IPS-NIHi7 (cell line): ENCODE data around the gene GLB1L3.
"Not testable (repeated sequence)": the region's sequence is repeated elsewhere in the genome, so short reads cannot be mapped to it uniquely, and the experiment has no call there.

Source experiments
- DNase-seq: peaks from one replicate; pipeline ENCODE4 v3.0.0; 2012; ENCODE audit warnings: mixed read lengths; ENCODE audit errors: extremely low spot score

The GLB1L3 gene

DNA sequence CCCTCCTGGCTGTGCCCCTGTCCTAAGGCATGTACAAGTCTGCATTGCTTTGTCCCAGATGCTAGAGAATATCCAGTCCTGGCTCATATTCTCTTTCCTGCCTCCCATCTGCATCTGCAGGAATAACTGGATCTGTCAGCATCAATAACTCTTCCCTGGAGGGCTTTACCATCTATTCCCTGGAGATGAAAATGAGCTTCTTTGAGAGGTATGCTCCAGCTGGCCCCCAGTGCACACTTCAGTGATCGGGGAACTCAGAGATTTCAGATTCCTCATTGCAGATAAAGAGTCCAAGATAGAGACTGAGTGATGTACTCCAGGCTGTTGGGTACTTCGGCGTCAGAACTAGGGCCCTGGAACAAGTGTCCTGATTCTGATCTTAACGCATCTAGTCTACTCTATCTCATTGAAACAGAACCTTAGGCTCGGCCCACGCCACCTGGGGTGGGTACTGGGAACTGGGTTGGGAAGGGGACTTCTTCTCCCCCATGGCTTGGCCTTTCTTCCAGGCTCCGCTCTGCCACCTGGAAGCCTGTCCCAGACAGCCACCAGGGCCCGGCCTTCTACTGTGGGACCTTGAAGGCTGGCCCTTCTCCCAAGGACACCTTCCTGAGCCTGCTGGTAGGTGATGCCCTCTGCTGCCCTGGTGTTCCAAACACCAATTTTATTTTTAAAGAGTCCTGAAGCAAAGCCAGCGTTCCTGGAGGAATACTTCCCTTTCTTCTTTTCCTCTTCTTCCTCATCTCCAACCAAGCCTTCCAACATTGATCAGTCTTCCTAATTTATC is 37.8 kb downstream of the GLB1L3 start:
- no peak for DNase-seq

DNA sequence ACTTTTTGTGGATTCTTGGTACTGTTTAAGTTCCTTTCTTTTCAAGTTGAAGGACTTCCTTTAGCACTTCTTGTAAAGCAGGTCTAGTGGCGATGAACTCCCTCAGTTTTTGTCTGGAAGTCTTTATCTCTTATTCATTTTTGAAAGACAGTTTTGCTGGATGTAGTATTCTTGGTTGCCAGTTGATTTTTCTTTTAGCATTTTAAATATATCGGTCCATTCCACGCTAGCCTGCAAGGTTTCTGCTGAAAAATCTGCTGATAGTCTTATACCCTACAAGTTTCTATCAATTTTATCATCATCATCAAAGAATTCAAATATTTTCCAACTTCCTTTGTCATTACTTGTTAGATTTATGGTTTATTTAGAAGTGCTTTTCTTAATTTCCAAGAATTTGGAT is 40.9 kb downstream of the GLB1L3 start:
- no peak for DNase-seq

DNA sequence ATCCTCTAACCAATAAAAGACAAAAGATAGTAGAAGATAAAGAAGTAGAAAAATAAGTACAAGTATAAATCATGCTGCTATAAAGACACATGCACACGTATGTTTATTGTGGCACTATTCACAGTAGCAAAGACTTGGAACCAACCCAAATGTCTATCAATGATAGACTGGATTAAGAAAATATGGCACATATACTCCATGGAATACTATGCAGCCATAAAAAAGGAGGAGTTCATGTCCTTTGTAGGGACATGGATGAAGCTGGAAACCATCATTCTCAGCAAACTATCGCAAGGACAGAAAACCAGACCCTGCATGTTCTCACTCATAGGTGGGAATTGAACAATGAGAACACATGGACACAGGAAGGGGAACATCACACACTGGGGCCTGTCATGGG is 45.2 kb downstream of the GLB1L3 start:
- not testable (repeated sequence) for DNase-seq

DNA sequence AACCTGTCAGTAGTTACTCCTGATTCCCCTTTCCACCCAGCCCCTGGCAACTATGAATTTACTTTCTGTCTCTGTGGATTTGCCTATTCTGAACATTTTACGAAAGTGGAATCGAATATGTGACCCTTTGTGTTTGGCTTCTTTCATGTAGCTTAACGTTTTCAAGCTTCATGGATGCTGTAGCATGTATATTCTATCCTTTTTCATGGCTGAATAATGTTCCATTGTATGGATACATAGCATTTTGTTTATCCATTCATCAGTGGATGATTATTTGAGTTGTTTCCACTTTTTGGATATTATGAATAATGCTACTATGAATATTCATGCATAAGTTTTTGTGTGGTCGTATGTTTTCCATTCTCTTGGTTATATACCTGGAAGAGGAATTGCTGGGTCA is 46.4 kb downstream of the GLB1L3 start:
- no peak for DNase-seq

DNA sequence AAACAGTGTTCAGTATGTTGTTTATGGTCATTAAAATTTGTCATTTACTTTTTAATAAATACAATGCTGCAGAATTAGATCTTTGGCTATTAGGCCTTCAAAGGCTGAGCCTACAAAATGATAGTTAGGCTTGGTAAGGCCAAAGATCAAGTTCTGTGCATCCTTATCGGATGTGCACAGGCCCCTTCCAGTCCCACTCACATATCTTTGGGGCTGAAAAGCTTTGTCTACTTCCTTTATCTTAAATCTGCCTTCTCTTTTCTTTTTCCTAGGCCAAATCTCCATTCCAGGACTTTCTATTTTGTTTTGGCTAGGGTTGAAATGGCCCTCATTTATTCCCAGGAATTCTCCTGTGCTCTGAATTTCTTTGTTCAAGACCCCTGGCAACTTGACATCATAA is 52.3 kb downstream of the GLB1L3 start:
- no peak for DNase-seq

DNA sequence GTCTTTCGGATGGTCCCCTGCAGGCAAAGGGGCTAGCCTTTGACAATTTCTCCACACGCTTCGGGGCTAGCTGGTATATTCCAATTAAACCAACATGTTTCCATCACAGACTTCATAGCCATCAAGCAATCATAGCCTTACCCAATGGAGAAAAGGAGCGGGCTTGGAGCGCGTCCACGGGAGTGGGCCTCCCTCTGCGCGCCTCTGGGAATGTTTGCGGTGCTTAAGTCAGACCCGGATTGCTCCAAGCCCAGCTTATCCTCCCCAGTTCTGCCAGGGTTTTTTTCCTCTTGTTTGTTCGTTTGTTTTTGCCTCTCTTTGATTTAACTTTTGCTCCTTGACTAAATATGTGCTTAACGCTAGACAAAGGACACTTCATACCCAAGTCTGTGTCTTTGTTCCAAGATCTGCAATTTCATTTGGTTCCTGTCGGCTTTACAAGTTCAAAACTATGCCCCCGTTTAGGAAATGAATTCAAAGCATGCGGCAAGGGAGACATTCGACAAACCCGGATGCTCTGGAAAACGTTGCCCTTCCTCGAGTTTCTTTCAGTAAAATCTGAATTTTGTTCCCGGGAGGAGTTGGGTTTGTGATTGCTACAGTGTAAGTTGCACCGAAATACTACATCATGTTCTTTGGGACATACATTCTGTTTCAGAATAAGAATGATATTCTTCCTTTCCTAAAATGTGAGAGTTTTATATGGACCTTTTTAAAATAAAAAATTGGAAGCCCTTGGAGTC is 54.6 kb downstream of the GLB1L3 start:
- DNase-seq: no peak

DNA sequence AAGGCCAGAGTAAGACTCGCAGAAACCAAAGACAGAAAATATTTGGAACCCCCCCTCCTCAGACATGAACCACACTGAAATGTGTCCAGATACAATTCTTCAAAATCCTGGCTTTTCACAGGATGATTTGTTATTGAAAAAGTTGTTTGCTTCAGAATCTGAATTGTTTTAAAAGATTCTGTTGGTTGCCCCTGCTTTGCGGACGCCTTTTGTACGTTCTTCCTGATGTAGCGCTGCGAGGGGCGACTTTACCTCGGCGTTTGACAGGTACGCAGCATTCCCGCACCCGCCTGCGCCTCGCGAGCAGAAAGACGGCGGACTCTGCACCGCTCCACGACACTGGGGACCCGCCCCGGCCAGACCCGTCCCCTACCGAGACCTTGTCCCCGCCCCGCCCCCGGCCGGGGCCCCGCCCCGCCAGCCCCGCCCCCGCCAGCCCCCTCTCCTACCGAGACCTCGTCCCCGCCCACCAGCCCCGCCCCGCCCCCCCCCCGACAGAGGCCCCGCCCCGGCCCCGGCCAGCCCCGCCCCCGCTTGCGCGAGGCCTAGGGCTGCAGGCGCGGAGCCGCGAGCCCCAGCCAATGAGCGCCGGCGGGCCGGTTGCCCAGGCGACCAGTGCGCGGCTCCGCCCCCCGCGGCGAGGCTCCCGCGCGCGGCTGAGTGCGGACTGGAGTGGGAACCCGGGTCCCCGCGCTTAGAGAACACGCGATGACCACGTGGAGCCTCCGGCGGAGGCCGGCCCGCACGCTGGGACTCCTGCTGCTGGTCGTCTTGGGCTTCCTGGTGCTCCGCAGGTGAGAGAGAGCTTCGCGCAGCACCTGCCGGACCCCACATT is 55.4 kb downstream of the GLB1L3 start, which contains the start of gene GLB1L2:
TSS of gene GLB1L2 (plus strand) at position 635 of the 835 bp plus-strand sequence. CDS start at position 709, 74 bp downstream.
- peak; percentile 98 for DNase-seq

DNA sequence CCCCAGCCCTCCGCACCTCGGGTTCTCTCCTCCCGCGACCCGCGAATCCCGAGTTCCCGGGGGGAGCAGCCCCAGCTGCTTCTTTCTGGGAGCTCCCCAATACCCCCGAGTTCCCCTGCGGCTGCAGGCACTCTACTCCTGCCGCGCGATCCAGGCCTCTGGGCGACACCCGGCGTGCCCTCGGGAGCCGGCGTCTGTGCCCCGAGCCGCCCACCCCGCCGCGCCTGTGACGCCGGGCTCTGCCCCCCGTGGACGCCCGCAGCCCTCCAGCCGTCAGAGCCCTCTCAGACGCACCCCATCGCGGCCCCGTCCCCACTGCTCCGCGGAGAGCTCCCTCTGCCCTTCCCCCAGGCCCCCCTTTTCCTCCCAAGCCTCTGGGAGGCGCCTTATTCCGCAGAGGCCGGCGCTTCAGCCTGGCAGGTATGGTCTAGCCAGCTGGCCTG is 56.0 kb downstream of the GLB1L3 start:
- DNase-seq: peak; percentile 57

DNA sequence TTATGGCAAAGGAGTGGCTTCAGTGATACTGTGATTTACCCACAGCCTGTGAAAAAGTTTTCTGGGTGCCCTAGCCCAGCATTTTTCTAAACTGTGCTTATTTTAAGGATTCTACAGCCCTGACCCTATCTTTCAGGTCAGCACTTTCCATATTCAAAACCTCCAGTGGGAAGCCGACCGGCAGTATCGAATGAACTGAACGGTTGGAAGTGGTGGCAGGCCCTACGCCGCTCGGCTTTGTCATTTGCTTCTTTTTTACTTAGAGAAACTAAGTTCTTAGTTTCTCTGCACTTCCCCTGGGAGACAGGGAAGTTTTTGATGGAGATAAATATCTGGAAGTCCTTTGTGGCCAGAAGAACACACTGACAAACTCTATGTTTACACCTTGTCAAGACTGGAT is 56.6 kb downstream of the GLB1L3 start:
- no peak for DNase-seq

DNA sequence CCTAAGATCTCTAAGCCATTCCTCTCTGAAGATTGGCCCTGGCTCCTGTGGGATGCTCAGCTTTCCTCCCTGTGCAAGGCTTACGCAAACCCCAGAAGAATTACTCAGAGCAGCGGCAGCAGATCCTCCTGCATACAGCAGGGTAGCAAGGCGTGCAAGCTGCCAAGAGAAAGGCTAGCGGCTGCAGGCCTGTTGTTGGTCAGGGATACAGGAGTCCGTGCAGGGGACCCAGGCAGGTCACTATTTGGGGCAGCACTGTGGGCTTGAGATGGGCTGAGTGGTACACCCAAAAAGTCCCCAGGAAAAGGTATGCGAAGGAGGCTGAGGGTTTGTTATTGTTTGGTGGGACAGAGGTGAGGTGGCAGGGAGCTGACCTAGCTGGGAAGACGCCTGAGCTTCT is 57.1 kb downstream of the GLB1L3 start:
- DNase-seq: no peak

DNA sequence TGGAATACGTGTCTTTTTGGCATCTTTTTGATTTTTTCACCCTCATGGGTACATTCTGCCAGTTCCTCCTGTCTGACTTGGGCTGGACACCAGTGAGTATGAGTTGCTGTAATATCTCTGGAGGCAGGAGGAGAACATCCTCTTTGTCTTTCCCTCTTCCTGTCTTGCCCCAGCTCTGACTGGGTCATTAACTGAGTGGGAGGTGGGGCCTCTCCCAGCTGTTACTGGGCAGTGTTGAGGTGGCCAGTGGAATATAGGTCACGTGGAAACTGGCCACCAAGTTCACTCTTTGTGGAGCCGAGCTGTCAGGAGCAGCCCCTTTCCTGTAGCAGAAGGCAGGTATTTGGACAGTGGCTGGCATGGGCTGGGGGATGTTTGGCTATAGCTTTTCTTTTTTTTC is 57.8 kb downstream of the GLB1L3 start:
- no peak for DNase-seq

DNA sequence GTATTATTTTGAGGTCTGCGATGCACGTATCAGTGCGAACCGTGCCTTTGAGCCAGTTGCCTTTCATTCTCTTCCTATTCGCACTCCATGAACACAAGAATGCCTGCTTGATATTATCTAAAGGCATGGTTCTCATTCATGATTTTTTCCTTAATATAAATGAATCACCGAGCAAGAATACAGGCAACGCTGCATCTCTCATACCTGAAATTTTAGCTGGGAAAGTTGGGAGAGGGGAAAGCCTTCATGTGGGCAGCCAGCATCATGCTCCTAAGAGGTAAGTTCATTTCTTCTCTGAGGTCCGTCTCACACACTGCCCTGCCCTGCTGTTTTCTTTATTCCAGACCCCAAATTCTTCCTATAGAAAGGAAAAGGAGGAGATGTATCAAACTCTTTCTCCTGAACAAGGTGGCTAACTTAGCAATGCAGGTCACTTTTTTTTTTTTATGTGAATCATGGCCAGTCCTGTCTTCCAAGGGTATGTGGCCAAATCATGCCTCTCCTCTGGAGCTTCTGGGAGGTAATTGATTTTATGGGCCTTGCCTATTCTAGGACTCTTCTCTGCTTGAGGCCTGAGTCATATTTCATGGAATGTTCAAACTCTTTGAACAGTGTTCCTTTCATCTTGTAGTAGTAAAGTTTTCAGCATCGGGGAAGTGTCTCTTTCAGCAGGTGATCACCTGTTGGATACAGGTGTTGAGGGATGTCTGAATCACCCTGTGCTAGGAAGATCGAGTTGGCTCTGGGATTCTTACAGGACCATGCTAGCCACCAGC is 58.8 kb downstream of the GLB1L3 start:
- no peak for DNase-seq

DNA sequence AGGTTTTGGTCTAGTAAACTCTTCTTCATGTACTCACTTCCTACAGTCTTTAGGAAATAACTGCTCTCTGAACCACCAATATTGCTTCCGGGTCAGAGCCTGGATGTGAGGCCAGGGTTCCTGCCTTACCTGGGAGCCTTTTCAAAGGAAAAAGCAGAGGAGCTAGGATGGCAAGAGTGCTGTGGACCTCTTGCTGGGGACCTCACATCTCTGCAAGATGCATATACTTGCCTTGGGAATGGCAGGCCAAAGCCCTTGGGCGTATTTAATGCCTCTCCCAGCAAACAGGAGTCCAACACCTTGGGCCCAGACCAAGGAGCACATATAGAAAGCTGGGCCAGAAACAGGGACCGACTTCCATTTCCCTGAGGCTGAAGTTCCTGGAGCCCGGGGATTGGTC is 60.9 kb downstream of the GLB1L3 start:
- no peak for DNase-seq

DNA sequence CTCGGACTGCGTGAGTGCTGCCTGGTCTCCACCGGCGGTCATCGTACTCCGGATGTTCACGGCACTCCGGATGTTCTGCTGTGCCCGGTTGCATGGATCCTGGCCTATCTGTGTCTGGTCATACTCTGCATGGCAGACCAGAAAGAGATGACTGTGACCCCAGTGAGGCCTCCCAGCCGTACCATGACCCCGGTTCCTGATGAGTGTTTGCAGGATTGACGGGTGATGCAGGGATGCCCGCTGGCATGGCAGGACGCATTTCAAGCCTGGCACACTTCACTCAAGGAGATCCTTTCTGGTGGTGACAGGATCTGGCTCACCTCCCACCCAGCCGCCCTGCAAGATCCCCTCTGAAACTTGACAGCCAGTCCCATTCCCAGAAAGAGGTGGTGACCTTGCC is 61.9 kb downstream of the GLB1L3 start:
- no peak for DNase-seq

DNA sequence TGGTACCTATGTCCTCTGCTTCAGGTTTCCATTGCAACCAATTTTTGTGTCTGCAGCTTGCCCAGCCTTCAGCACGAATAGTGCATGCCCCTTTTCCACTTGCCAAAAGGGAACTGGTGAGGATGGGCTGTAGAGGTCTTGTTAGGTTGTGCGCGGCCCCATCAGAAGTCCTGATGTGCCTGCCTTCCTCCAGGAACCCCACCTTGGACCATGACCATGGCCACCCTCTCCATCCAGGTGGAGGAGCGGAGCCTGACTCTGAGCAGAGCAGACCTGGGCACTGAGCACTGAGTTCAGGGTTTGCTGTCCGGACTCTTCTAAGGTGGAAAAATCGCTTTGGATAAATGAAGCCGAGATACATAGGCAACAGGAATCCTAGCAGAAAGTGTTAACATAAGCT is 62.5 kb downstream of the GLB1L3 start:
- DNase-seq: no peak

DNA sequence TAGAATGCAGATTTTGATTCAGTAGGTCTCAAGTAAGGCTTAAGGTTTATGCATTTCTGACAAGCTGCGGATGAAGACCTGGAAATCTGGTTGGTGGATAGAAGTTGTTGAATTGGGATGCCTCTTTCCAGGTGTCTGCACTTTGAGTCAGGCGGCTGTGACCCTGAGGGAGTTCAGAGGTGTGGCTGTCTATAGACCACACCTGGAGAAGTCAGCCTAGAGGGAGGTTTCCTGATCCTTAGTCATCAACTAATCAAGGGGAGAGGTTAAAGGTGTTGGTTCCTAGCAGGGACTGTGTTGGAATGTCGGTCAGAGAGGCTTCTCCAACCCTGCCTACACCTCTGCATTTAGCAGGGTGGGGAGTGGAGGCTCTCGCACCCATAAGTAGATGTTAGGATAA is 63.6 kb downstream of the GLB1L3 start:
- no peak for DNase-seq

DNA sequence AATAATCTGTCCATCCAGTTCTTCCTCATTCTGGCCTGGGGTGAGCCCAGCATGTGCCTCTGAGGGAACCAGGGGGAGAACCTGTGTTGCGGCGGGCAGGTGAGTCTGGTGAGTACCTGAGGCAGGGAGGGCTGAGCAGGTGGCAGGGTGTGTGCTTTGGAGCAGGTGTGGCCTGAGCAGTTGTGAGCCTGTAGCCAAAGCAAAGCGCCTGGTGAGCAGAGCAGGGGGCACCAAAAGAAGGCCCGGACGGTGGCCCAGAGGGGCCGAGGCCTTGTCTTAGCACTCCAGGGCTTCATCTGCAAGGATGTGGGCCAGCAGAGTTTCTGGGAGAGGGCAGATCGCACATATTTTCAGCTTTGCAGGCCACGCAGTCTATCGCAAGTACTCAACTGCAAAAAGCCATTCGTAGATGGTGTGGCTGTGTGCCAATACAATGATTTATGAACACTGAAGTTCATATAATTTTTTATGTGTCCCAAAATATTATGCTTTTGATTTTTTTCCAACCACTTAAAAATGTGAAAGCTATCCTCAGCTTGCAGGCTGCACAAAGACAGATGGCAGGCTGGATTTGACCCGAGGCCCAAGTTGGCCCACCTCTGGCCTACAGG is 64.3 kb downstream of the GLB1L3 start:
- DNase-seq: no peak

DNA sequence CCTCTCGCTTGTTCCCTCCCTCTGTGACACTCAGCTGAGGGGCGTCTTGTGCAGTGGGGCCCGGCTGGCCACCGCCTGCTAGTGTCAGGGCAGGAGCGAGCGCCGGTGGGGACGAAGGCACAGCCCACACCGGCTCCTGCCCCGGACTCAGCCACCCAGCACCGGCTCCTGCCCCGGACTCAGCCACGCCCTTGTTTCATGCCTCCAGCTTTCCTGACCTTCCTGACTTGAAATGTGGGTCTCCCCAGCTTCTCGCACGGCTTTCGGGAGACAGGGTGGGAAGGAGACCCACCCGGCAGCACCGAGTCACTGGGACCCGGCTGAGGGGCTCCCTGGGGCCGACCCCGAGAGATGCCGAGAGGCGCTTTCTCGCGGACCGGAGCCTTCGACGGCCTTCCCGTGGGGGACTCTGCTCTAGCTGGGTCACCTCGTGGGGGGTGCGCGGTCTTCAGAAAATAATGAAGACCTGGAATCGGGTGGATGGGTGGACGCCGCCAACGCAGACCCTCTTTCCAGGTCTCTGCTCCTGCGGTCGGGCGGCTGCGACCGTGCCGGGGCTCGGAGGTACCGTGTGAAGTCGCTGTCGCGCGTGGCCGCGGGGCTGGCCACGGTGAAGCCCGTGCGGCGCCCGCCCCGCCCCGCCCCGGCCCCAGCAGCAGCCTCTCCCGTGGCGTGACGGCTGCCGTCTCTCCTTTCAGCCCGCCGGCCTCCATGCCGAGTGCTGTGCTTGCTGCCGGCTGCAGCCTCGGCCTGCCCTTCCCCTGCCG is 65.8 kb downstream of the GLB1L3 start:
- DNase-seq: no peak

DNA sequence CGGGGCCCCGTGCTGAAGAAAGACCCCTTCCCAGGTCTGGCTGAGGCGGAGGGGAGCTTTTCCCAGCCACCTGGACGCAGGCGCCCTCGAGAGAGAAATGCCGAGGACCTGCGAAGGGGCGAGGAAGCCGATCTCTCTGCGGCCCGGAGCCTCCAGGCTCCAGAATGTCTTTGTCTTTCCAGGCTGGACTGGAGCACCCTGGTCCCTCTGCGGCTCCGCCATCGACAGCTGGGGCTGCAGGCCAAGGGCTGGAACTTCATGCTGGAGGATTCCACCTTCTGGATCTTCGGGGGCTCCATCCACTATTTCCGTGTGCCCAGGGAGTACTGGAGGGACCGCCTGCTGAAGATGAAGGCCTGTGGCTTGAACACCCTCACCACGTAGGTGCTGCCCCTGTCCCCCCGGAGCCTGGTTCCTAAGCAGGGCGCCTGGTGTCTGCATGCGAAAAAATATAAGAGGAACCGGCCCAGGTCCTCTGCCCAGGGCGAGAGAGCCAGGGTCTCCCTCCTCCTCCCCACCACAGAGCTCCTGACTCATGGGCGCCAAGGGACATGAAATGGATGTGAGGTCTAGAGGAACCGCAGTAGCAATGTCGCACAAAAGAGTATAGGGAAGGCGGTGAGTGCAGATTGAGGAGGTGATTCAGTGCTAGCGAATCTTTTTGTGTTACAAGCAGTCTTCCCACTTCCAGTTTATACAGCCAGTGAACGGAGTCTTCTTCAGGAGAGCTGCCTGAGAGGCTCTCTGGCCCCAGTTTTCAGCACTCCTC is 66.6 kb downstream of the GLB1L3 start:
- no peak for DNase-seq

DNA sequence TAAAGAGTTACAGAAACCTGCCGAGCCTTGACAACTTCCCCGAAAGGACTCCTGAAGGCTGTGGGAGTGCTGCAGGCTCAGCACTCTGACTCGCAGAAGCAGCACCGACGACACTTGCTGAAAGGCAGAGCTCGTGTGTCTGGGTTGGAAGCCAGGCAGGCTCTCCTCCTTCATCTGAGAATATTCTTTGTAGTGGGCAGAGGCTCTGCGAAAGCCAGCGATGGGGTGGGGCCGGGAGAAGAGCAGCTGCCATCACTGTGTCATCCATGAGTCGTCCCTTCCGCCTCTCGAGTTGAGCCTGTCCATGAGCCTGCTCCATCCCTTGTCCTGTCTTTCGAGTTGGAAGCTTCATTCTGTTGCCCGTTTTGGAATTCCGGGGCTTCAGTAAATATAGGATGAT is 67.5 kb downstream of the GLB1L3 start:
- no peak for DNase-seq
